Loucy (cell line): ENCODE data around the gene EFNB1.

Source experiments
- H2AFZ ChIP-seq: fragments of 200-600 bp; sonication (generic); 2 replicates; pipeline ENCODE4 v1.6.0; 2016; ENCODE audit warnings: antibody characterized with exemption, mild to moderate bottlenecking, low read length, moderate library complexity
- H3F3A ChIP-seq: fragments of 200-600 bp; 2 replicates; pipeline ENCODE4 v1.6.0; 2016; ENCODE audit warnings: antibody characterized with exemption, low read depth, mild to moderate bottlenecking
- H3K27me3 ChIP-seq: fragments of 200-600 bp; sonication (generic); 2 replicates; pipeline ENCODE4 v1.6.1; 2014; ENCODE audit warnings: low read length, mild to moderate bottlenecking; ENCODE audit not compliant: insufficient read depth, poor library complexity, severe bottlenecking
- H3K36me3 ChIP-seq: fragments of 200-600 bp; sonication (generic); 2 replicates; pipeline ENCODE4 v1.6.1; 2016; ENCODE audit warnings: low read length; ENCODE audit not compliant: insufficient read depth
- H3K4me1 ChIP-seq: fragments of 200-600 bp; sonication (generic); 2 replicates; pipeline ENCODE4 v1.5.1; 2014; ENCODE audit warnings: low read length, mild to moderate bottlenecking; ENCODE audit not compliant: insufficient read depth, poor library complexity, severe bottlenecking
- H3K4me2 ChIP-seq: fragments of 200-600 bp; sonication (generic); 2 replicates; pipeline ENCODE4 v1.6.0; 2014; ENCODE audit warnings: antibody characterized with exemption, low read length, low read depth, mild to moderate bottlenecking; ENCODE audit not compliant: poor library complexity, severe bottlenecking
- H3K4me3 ChIP-seq: fragments of 200-600 bp; sonication (generic); 2 replicates; pipeline ENCODE4 v1.5.1; 2014; ENCODE audit warnings: low read length, mild to moderate bottlenecking, mixed read lengths; ENCODE audit not compliant: poor library complexity, severe bottlenecking
- H3K79me2 ChIP-seq: fragments of 200-600 bp; sonication (generic); 2 replicates; pipeline ENCODE4 v1.6.1; 2014; ENCODE audit warnings: low read length; ENCODE audit not compliant: insufficient read depth
- H3K9ac ChIP-seq: fragments of 200-600 bp; sonication (generic); 2 replicates; pipeline ENCODE4 v1.6.0; 2014; ENCODE audit warnings: mild to moderate bottlenecking, low read depth, low read length, moderate library complexity; ENCODE audit not compliant: poor library complexity, severe bottlenecking
- H3K9me2 ChIP-seq: fragments of 200-600 bp; sonication (generic); replicated peaks from 2 replicates; pipeline ENCODE4 v1.6.1; 2016; ENCODE audit warnings: low read depth, low read length, mixed read lengths
- H3K9me3 ChIP-seq: fragments of 200-600 bp; sonication (generic); 2 replicates; pipeline ENCODE4 v1.6.1; 2014; ENCODE audit warnings: mild to moderate bottlenecking, antibody characterized with exemption, low read length, low read depth; ENCODE audit not compliant: insufficient read depth
- H4K20me1 ChIP-seq: fragments of 200-600 bp; sonication (generic); 2 replicates; pipeline ENCODE4 v1.6.0; 2014; ENCODE audit warnings: antibody characterized with exemption, low read length, mild to moderate bottlenecking; ENCODE audit not compliant: insufficient read depth, poor library complexity, severe bottlenecking
- EZH2phosphoT487 ChIP-seq: fragments of 200-600 bp; IDR thresholded peaks from 2 replicates; pipeline ENCODE4 v1.6.1; 2018; ENCODE audit warnings: antibody characterized with exemption, mild to moderate bottlenecking, moderate library complexity, borderline replicate concordance
- TF ChIP-seq, protein P1 (sequence below): fragments of 200-600 bp; sonication (generic); conservative IDR thresholded peaks from 2 replicates; pipeline ENCODE4 v1.5.1; 2014; ENCODE audit warnings: mild to moderate bottlenecking, antibody characterized with exemption, low read length

Gene EFNB1

DNA sequence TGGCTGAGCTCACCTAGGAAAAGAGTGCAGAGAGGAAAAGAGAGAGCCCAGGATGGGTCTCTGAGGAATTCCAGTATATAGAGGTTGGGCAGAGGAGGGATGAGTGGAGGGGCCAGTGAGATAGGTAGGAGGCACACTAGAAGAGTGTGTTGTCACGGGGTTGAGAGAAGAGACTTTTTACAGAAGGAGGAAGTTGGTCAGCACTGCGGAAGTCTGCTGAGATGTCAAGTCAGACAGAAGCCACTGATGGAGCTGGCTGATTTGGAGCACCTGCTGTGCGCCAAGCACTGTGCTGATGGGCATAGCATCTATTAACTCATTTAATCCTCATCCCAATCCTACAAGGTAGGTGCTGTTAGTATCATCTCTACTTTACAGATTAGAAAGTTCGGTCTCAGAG, 60.4 kb downstream of the EFNB1 start:
- no peaks in the 10 kb centered on the region for H3K79me2 ChIP-seq
- H3K4me3 ChIP-seq = no peak overlapping the region
- H3K4me1 ChIP-seq = no peaks in the 10 kb centered on the region
- H3K4me2 ChIP-seq = no peak overlapping the region
- no peaks in the 10 kb centered on the region for H3K9me2 ChIP-seq
- H4K20me1 ChIP-seq = no peaks in the 10 kb centered on the region
- no peaks in the 10 kb centered on the region for H3K27me3 ChIP-seq
- no peak overlapping the region for H3K9ac ChIP-seq
- no peaks in the 10 kb centered on the region for H3K9me3 ChIP-seq
- H3K36me3 ChIP-seq = no peaks in the 10 kb centered on the region
- TF ChIP-seq, protein P1, sequence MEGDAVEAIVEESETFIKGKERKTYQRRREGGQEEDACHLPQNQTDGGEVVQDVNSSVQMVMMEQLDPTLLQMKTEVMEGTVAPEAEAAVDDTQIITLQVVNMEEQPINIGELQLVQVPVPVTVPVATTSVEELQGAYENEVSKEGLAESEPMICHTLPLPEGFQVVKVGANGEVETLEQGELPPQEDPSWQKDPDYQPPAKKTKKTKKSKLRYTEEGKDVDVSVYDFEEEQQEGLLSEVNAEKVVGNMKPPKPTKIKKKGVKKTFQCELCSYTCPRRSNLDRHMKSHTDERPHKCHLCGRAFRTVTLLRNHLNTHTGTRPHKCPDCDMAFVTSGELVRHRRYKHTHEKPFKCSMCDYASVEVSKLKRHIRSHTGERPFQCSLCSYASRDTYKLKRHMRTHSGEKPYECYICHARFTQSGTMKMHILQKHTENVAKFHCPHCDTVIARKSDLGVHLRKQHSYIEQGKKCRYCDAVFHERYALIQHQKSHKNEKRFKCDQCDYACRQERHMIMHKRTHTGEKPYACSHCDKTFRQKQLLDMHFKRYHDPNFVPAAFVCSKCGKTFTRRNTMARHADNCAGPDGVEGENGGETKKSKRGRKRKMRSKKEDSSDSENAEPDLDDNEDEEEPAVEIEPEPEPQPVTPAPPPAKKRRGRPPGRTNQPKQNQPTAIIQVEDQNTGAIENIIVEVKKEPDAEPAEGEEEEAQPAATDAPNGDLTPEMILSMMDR = no peak
- TF ChIP-seq EZH2phosphoT487 = no peak
- no peaks in the 10 kb centered on the region for H3F3A ChIP-seq
- H2AFZ ChIP-seq = no peak overlapping the region
